ENCODE results near the gene CUX1. TPM values are rescaled to one million over a fixed set of nuclear protein-coding genes. Genes with fewer than 3 reads are reported as not detected.

CUX1 gene
- total RNA-seq, 4 donors from 2014 or later, result 40.0 to 55.9 (median 47.3) TPM

GRCh38 chr7:101896941-101897340, 79.5 kb downstream of the CUX1 start:
- intact Hi-C loops (cut with DNase I), result no loop called here
- no peaks in the 10 kb centered on the region for H3K27me3 ChIP-seq
- H3K9me3 ChIP-seq, result no peaks in the 10 kb centered on the region
- TF ChIP-seq POLR2A (IDR thresholded peaks at IDR 0.05) (no peak), CTCF (IDR thresholded peaks at IDR 0.05) (no peak)
- DNase-seq, result no peak
- no peak overlapping the region for H3K4me3 ChIP-seq
- H3K36me3 ChIP-seq, result no peaks in the 10 kb centered on the region
- WGBS, 2 donors, result 87 to 89% methylated on average over 7 of the region's 7 CpGs
- H3K4me1 ChIP-seq, result peaks cover 0 to 45% (median 13%) of the 10 kb centered on the region in 3 donors
- H3K27ac ChIP-seq, result peak overlapping the region in 2 of 4 donors; percentile 29 to 52

- TF ChIP-seq POLR2A (IDR thresholded peaks at IDR 0.05) (no peak), CTCF (IDR thresholded peaks at IDR 0.05) (no peak)
- intact Hi-C loops (cut with DNase I), result no loop called here
- DNase-seq, result no peak
- no peak overlapping the region for H3K4me3 ChIP-seq
- peaks cover 0 to 50% (median 13%) of the 10 kb centered on the region in 3 donors for H3K4me1 ChIP-seq
- H3K27me3 ChIP-seq, result no peaks in the 10 kb centered on the region
- H3K27ac ChIP-seq, result peak overlapping the region in 3 of 4 donors; percentile 9 to 52 (median 37)
- WGBS, 2 donors, result 82 to 85% methylated on average over 10 of the region's 10 CpGs
- no peaks in the 10 kb centered on the region for H3K9me3 ChIP-seq
- H3K36me3 ChIP-seq, result no peaks in the 10 kb centered on the region
Observed at GRCh38 chr7:101898106-101898505, 80.7 kb downstream of the CUX1 start.

GRCh38 chr7:101899616-101900015, 82.2 kb downstream of the CUX1 start:
- DNase-seq, result no peak
- 34 to 50% methylated on average over 6 to 7 of the region's 7 CpGs for WGBS, 2 donors
- no peaks in the 10 kb centered on the region for H3K36me3 ChIP-seq
- no peaks in the 10 kb centered on the region for H3K27me3 ChIP-seq
- no peak for TF ChIP-seq CTCF (IDR thresholded peaks at IDR 0.05)
- TF ChIP-seq POLR2A (IDR thresholded peaks at IDR 0.05), result no peak
- H3K9me3 ChIP-seq, result no peaks in the 10 kb centered on the region
- peak overlapping the region in 3 of 4 donors; percentile 28 to 53 (median 31) for H3K4me3 ChIP-seq
- peaks cover 0 to 50% (median 13%) of the 10 kb centered on the region in 3 donors for H3K4me1 ChIP-seq
- peak overlapping the region in 3 of 4 donors; percentile 58 to 70 (median 70) for H3K27ac ChIP-seq
- intact Hi-C loops (cut with DNase I), result no loop called here

GRCh38 chr7:101900103-101900502, 82.7 kb downstream of the CUX1 start:
- peak overlapping the region in 3 of 4 donors; percentile 28 to 53 (median 31) for H3K4me3 ChIP-seq
- H3K9me3 ChIP-seq, result no peaks in the 10 kb centered on the region
- intact Hi-C loops (cut with DNase I), result no loop called here
- no peak for TF ChIP-seq POLR2A (IDR thresholded peaks at IDR 0.05)
- peak in 3 of 6 experiments; percentile 14 to 56 (median 19) for TF ChIP-seq CTCF (IDR thresholded peaks at IDR 0.05)
- H3K36me3 ChIP-seq, result no peaks in the 10 kb centered on the region
- DNase-seq, result no peak
- WGBS, 2 donors, result 37 to 70% methylated on average over 3 to 15 of the region's 18 CpGs
- H3K27ac ChIP-seq, result peak overlapping the region; percentile 8 to 70 (median 64)
- no peaks in the 10 kb centered on the region for H3K27me3 ChIP-seq
- peaks cover 0 to 50% (median 13%) of the 10 kb centered on the region in 3 donors for H3K4me1 ChIP-seq

GRCh38 chr7:101901661-101902491, 84.5 kb downstream of the CUX1 start:
- no peak for DNase-seq
- H3K9me3 ChIP-seq, result no peaks in the 10 kb centered on the region
- no peaks in the 10 kb centered on the region for H3K36me3 ChIP-seq
- TF ChIP-seq POLR2A (IDR thresholded peaks at IDR 0.05), result no peak
- TF ChIP-seq CTCF (IDR thresholded peaks at IDR 0.05), result no peak
- no peaks in the 10 kb centered on the region for H3K27me3 ChIP-seq
- intact Hi-C loops (cut with DNase I), result no loop called here
- no peak overlapping the region for H3K4me3 ChIP-seq
- peak overlapping the region; percentile 8 to 70 (median 42) for H3K27ac ChIP-seq
- H3K4me1 ChIP-seq, result peaks cover 0 to 40% (median 13%) of the 10 kb centered on the region in 3 donors
- 53 to 72% methylated on average over 15 to 18 of the region's 20 CpGs for WGBS, 2 donors

All from esophagus squamous epithelium (tissue), 5 donors.